CD14-positive monocyte (primary cell): Measurements from ENCODE around the gene PRKCA. TPM values are rescaled to one million over a fixed set of nuclear protein-coding genes. Genes with fewer than 3 reads are reported as not detected.

Source experiments
- DNase-seq, 3 donors: peaks; one replicate each; pipeline ENCODE4 v3.0.0-alpha.2; 2011 to 2022
- H2AFZ ChIP-seq: 2 replicates; pipeline ENCODE4 v1.6.0; 2012; ENCODE audit warnings: mild to moderate bottlenecking, low read depth, low read length, inconsistent platforms; ENCODE audit not compliant: insufficient read depth, poor library complexity, severe bottlenecking
- H3K27ac ChIP-seq, 2 donors: 1 replicate in 1 of 2; 2 replicates in 1 of 2; pipeline ENCODE4 v1.5.1; 2012 to 2013; ENCODE audit warnings: low read length in 2 of 2, control low read depth in 1 of 2, inconsistent platforms in 1 of 2, low read depth in 1 of 2, mild to moderate bottlenecking in 1 of 2
- H3K27me3 ChIP-seq, 2 donors: one replicate each; pipeline versions ENCODE4 v1.6.0 to v1.6.1; 2011 to 2013; ENCODE audit warnings: low read length in 2 of 2; ENCODE audit not compliant: control insufficient read depth in 2 of 2, insufficient read depth in 2 of 2
- H3K36me3 ChIP-seq, 2 donors: replicated peaks in 1 of 2; 1 replicate in 1 of 2; 2 replicates in 1 of 2; pipeline versions ENCODE4 v1.5.1 to v1.6.1; 2012 to 2013; ENCODE audit warnings: low read length in 2 of 2, control low read depth in 1 of 2, inconsistent platforms in 1 of 2, mild to moderate bottlenecking in 1 of 2; ENCODE audit not compliant: insufficient read depth in 2 of 2, control insufficient read depth in 1 of 2
- H3K4me1 ChIP-seq, 2 donors: 1 replicate in 1 of 2; 2 replicates in 1 of 2; pipeline versions ENCODE4 v1.5.1 to v1.6.1; 2012 to 2013; ENCODE audit warnings: low read length in 2 of 2, control low read depth in 1 of 2, inconsistent platforms in 1 of 2, mild to moderate bottlenecking in 1 of 2, moderate library complexity in 1 of 2; ENCODE audit not compliant: insufficient read depth in 2 of 2, control insufficient read depth in 1 of 2
- H3K4me2 ChIP-seq: replicated peaks from 2 replicates; pipeline ENCODE3; 2012; ENCODE audit warnings: low read length, moderate library complexity, mild to moderate bottlenecking; ENCODE audit not compliant: poor library complexity, severe bottlenecking; ENCODE audit errors: extremely low read depth
- H3K4me3 ChIP-seq, 3 experiments: fragments of 200-600 bp in 1 of 3; sonication (generic) in 1 of 3; replicated peaks in 1 of 3; 1 replicate in 2 of 3; 2 replicates in 1 of 3; pipeline ENCODE4 v1.5.1; 2011 to 2013; ENCODE audit warnings: low read length in 3 of 3, mild to moderate bottlenecking in 3 of 3, control low read depth in 2 of 3, low read depth in 2 of 3, inconsistent platforms in 1 of 3, moderate library complexity in 1 of 3
- H3K79me2 ChIP-seq: 2 replicates; pipeline ENCODE4 v1.6.0; 2012; ENCODE audit warnings: mild to moderate bottlenecking, control low read depth, inconsistent platforms, low read length, moderate library complexity; ENCODE audit not compliant: insufficient read depth
- H3K9ac ChIP-seq: 2 replicates; pipeline ENCODE4 v1.6.0; 2017; ENCODE audit warnings: low read length, mild to moderate bottlenecking; ENCODE audit not compliant: insufficient read depth, poor library complexity, severe bottlenecking
- H3K9me3 ChIP-seq, 2 donors: replicated peaks in 1 of 2; 1 replicate in 1 of 2; 2 replicates in 1 of 2; pipeline versions ENCODE4 v1.5.1 to v1.6.1; 2012 to 2013; ENCODE audit warnings: low read length in 2 of 2, control low read depth in 1 of 2; ENCODE audit not compliant: control insufficient read depth in 1 of 2, insufficient read depth in 1 of 2
- H4K20me1 ChIP-seq: 2 replicates; pipeline ENCODE4 v1.6.0; 2012; ENCODE audit warnings: mild to moderate bottlenecking, low read length, control low read depth, moderate library complexity; ENCODE audit not compliant: insufficient read depth
- H3K27ac Mint-ChIP-seq, 7 donors: one replicate each; pipeline ENCODE4 v1.8.0; 2020; ENCODE audit warnings: mild to moderate bottlenecking in 7 of 7, mixed read lengths in 7 of 7, moderate library complexity in 6 of 7, inconsistent platforms in 2 of 7
- H3K27me3 Mint-ChIP-seq, 3 donors: one replicate each; pipeline ENCODE4 v1.8.0; 2021 to 2022; ENCODE audit warnings: low read depth in 3 of 3, mild to moderate bottlenecking in 3 of 3, mixed read lengths in 3 of 3, moderate library complexity in 3 of 3, inconsistent platforms in 1 of 3
- H3K36me3 Mint-ChIP-seq, 2 donors: one replicate each; pipeline ENCODE4 v1.8.0; 2020; ENCODE audit warnings: mixed read lengths in 2 of 2, inconsistent platforms in 1 of 2, mild to moderate bottlenecking in 1 of 2
- H3K4me1 Mint-ChIP-seq: one replicate; pipeline ENCODE4 v1.8.0; 2020; ENCODE audit warnings: mild to moderate bottlenecking, mixed read lengths
- H3K4me3 Mint-ChIP-seq, 2 donors: one replicate each; pipeline ENCODE4 v1.8.0; 2020; ENCODE audit warnings: mild to moderate bottlenecking in 2 of 2, mixed read lengths in 2 of 2, moderate library complexity in 1 of 2
- H3K9me3 Mint-ChIP-seq, 7 donors: one replicate each; pipeline ENCODE4 v1.8.0; 2020 to 2022; ENCODE audit warnings: mixed read lengths in 7 of 7, mild to moderate bottlenecking in 6 of 7, moderate library complexity in 6 of 7, inconsistent platforms in 2 of 7
- WGBS: methylation state at CpG from one replicate; pipeline ENCODE4 v1.1.5; 2013; ENCODE audit warnings: missing lambda C conversion rate; ENCODE audit not compliant: insufficient coverage; 5-methylcytosine and 5-hydroxymethylcytosine counted together
- intact Hi-C, 2 donors: fragments of 100-400 bp; cut with micrococcal nuclease; formaldehyde crosslinking; loops; one replicate each; pipeline versions ENCODE4 v1.15.0 to v1.15.1; 2023
- polyA plus RNA-seq, 3 donors: library from polyadenylated mRNA; depleted of rRNA in 1 of 3; unstranded in 2 of 3; stranded (reverse) in 1 of 3; fragments of 300-500 nt in 2 of 3; fragments of >200 nt in 1 of 3; fragmentation: Illumina TruSeq in 2 of 3; gene quantifications; 1 replicate in 2 of 3; 2 replicates in 1 of 3; pipeline ENCODE4 v1.2.3, GENCODE V29; 2012 to 2021
- TF ChIP-seq, protein P1 (sequence below): fragments of 200-600 bp; IDR thresholded peaks from one replicate; pipeline ENCODE4 v1.8.0; 2022; ENCODE audit warnings: antibody characterized with exemption, mild to moderate bottlenecking

Gene PRKCA
- polyA plus RNA-seq, 3 donors = 0.22 to 7.1 (median 0.30) TPM

DNA sequence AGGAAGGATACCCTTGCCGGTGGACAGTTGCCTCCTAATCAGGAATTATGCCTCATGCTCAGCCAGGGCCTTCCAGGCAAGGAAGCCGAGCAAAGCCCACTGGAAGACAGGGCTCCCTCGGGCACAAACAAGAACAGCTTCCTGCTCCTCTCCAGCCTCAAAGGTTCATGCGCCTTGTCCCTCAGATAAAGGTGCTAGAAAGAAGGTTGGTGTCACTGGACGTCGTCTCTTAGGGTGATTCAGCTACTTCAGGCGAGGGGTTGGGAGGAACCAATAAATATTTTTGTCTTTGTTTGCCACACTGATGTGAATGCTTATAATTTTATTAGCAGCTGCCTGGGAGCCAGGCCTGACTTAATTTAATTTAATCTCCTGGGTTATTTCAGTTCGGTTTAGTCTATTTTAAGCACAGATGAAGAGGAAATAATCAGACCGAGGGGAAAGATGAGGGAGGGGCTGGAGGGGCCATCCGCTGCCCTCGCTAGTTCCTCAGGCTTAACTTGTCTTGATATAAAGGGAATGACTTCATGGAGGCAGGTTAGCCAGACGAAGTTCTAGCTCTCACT lies 360.7 kb downstream of the PRKCA start:
- Histone ChIP-seq H3K79me2 (no peaks in the 10 kb centered on the region), H4K20me1 (no peaks in the 10 kb centered on the region), H3K4me3 (no peak overlapping the region), H3K4me2 (no peak overlapping the region), H3K4me1 (no peaks in the 10 kb centered on the region), H3K9me3 (no peaks in the 10 kb centered on the region), H2AFZ (no peak overlapping the region), H3K27ac (no peak overlapping the region), H3K9ac (no peak overlapping the region), H3K36me3 (peaks cover 0 to 12% of the 10 kb centered on the region in 2 donors), H3K27me3 (no peaks in the 10 kb centered on the region)
- DNase-seq = no peak
- Mint-ChIP-seq H3K27me3 (peaks cover 0 to 2% (median 0%) of the 10 kb centered on the region in 3 donors), H3K27ac (peak overlapping the region in 1 of 7 donors; percentile 26), H3K9me3 (peaks cover 0 to 4% (median 2%) of the 10 kb centered on the region in 7 donors), H3K4me1 (peaks cover 9% of the 10 kb centered on the region), H3K4me3 (no peak overlapping the region), H3K36me3 (peaks cover 14 to 20% of the 10 kb centered on the region in 2 donors)
- TF ChIP-seq, protein P1, sequence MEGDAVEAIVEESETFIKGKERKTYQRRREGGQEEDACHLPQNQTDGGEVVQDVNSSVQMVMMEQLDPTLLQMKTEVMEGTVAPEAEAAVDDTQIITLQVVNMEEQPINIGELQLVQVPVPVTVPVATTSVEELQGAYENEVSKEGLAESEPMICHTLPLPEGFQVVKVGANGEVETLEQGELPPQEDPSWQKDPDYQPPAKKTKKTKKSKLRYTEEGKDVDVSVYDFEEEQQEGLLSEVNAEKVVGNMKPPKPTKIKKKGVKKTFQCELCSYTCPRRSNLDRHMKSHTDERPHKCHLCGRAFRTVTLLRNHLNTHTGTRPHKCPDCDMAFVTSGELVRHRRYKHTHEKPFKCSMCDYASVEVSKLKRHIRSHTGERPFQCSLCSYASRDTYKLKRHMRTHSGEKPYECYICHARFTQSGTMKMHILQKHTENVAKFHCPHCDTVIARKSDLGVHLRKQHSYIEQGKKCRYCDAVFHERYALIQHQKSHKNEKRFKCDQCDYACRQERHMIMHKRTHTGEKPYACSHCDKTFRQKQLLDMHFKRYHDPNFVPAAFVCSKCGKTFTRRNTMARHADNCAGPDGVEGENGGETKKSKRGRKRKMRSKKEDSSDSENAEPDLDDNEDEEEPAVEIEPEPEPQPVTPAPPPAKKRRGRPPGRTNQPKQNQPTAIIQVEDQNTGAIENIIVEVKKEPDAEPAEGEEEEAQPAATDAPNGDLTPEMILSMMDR = no peak
- intact Hi-C loops = no loop called here
- WGBS = 25% methylated on average over 8 of the region's 12 CpGs

DNA sequence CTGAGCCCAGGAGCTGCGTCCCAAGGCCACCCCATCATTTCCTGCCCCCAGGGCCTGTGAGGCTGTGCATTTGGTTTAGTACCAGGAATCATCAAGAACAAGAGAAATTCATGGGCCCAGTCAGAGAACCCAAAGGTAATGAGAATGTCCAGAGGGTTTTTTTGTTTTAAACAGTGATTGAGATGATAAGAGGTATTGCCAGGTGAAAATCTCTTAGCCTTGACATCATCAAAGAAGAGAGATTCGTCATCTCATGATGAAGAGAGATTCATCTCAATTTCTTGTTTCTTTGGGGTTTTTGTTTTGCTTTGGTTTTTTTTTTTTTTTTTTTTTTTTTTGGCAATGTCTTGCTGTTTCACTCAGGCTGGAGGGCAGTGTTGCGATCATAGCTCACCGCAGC lies 361.9 kb downstream of the PRKCA start:
- no peak overlapping the region for H2AFZ ChIP-seq
- 100% methylated on average over 1 of the region's 4 CpGs for WGBS
- H3K4me2 ChIP-seq = no peak overlapping the region
- no peaks in the 10 kb centered on the region for H3K9me3 ChIP-seq
- no peak overlapping the region for H3K4me3 Mint-ChIP-seq
- H3K79me2 ChIP-seq = no peaks in the 10 kb centered on the region
- intact Hi-C loops = no loop called here
- no peak overlapping the region for H3K4me3 ChIP-seq
- DNase-seq = no peak
- H3K4me1 ChIP-seq = no peaks in the 10 kb centered on the region
- H3K36me3 Mint-ChIP-seq = peaks cover 8 to 11% of the 10 kb centered on the region in 2 donors
- H3K27ac ChIP-seq = no peak overlapping the region
- TF ChIP-seq, protein P1 = no peak
- H3K9ac ChIP-seq = no peak overlapping the region
- no peaks in the 10 kb centered on the region for H4K20me1 ChIP-seq
- peaks cover 0 to 7% of the 10 kb centered on the region in 2 donors for H3K36me3 ChIP-seq
- H3K4me1 Mint-ChIP-seq = peaks cover 9% of the 10 kb centered on the region
- peaks cover 0 to 2% (median 0%) of the 10 kb centered on the region in 3 donors for H3K27me3 Mint-ChIP-seq
- no peak overlapping the region for H3K27ac Mint-ChIP-seq
- peaks cover 0 to 3% (median 1%) of the 10 kb centered on the region in 7 donors for H3K9me3 Mint-ChIP-seq
- H3K27me3 ChIP-seq = no peaks in the 10 kb centered on the region
